B cell (primary cell): ENCODE results near the gene STK38L. TPM values are rescaled to one million over a fixed set of nuclear protein-coding genes. Genes with fewer than 3 reads are reported as not detected.

Experiments
- ATAC-seq: fragments of 200-7000 bp; cut with Tn5 transposase; one replicate; pipeline ENCODE4 v1.10.0; 2021; ENCODE audit warnings: low read depth, mild to moderate bottlenecking, moderate number of reproducible peaks, moderate library complexity
- CTCF ChIA-PET: fragments of 350-600 bp; sonication (Branson Sonifier 250); formaldehyde crosslinking; loops from one replicate; lab custom pipeline; 2021; ENCODE audit warnings: antibody characterized with exemption, inconsistent platforms; lab: Charles Lee
- POLR2A ChIA-PET: fragments of 350-600 bp; sonication (Branson Sonifier 250); formaldehyde crosslinking; loops from one replicate; lab custom pipeline; 2021; ENCODE audit warnings: antibody characterized with exemption; lab: Charles Lee
- DNase-seq: peaks from one replicate; pipeline ENCODE4 v3.0.0; 2013
- H2AFZ ChIP-seq: 2 replicates; pipeline ENCODE4 v1.6.1; 2012; ENCODE audit warnings: mild to moderate bottlenecking, low read depth, low read length; ENCODE audit not compliant: insufficient read depth, poor library complexity, severe bottlenecking
- H3K27ac ChIP-seq, 2 donors: 1 replicate in 1 of 2; 2 replicates in 1 of 2; pipeline ENCODE4 v1.5.1; 2012 to 2013; ENCODE audit warnings: low read length in 2 of 2, mild to moderate bottlenecking in 2 of 2, moderate library complexity in 1 of 2
- H3K27me3 ChIP-seq, 4 experiments: fragments of 200-600 bp in 1 of 4; sonication (generic) in 1 of 4; replicated peaks in 1 of 4; 1 replicate in 2 of 4; 2 replicates in 2 of 4; pipeline versions ENCODE4 v1.6.1 to v1.7.0; 2013 to 2016; ENCODE audit warnings: low read length in 3 of 4, mild to moderate bottlenecking in 2 of 4, mixed read lengths in 1 of 4, moderate library complexity in 1 of 4; ENCODE audit not compliant: insufficient read depth in 4 of 4, control insufficient read depth in 3 of 4; ENCODE audit errors: control extremely low read depth in 1 of 4
- H3K36me3 ChIP-seq, 2 experiments: replicated peaks in 1 of 2; 1 replicate in 1 of 2; 2 replicates in 1 of 2; pipeline versions ENCODE4 v1.6.1 to v1.7.1; 2013; ENCODE audit warnings: low read length in 1 of 2; ENCODE audit not compliant: insufficient read depth in 2 of 2, control insufficient read depth in 1 of 2; ENCODE audit errors: control extremely low read depth in 1 of 2, extremely low read depth in 1 of 2
- H3K4me1 ChIP-seq, 2 donors: fragments of 200-600 bp in 1 of 2; sonication (generic) in 1 of 2; 1 replicate in 1 of 2; 2 replicates in 1 of 2; pipeline versions ENCODE4 v1.5.1 to v1.6.1; 2013 to 2017; ENCODE audit warnings: low read length in 2 of 2; ENCODE audit not compliant: control insufficient read depth in 2 of 2, insufficient read depth in 2 of 2
- H3K4me2 ChIP-seq: replicated peaks from 2 replicates; pipeline ENCODE3; 2012; ENCODE audit warnings: mild to moderate bottlenecking, low read depth, low read length; ENCODE audit not compliant: poor library complexity, severe bottlenecking
- H3K4me3 ChIP-seq, 5 experiments: fragments of 200-600 bp in 1 of 5; sonication (generic) in 1 of 5; 1 replicate in 3 of 5; 2 replicates in 2 of 5; pipeline versions ENCODE4 v1.5.1 to v1.7.0; 2011 to 2016; ENCODE audit warnings: low read length in 4 of 5, mild to moderate bottlenecking in 4 of 5, low read depth in 2 of 5, control low read depth in 1 of 5, moderate library complexity in 1 of 5; ENCODE audit not compliant: insufficient read depth in 1 of 5; ENCODE audit errors: control extremely low read depth in 1 of 5, extremely low read depth in 1 of 5
- H3K79me2 ChIP-seq: fragments of 200-600 bp; sonication (generic); one replicate; pipeline ENCODE4 v1.6.0; 2016; ENCODE audit warnings: low read length; ENCODE audit not compliant: control insufficient read depth, insufficient read depth
- H3K9ac ChIP-seq: fragments of 200-600 bp; sonication (generic); 2 replicates; pipeline ENCODE4 v1.6.1; 2017; ENCODE audit warnings: mild to moderate bottlenecking, low read length, moderate library complexity
- H3K9me3 ChIP-seq, 3 donors: one replicate each; pipeline versions ENCODE4 v1.6.1 to v1.7.1; 2013; ENCODE audit warnings: low read length in 2 of 3; ENCODE audit not compliant: control insufficient read depth in 2 of 3, insufficient read depth in 1 of 3; ENCODE audit errors: control extremely low read depth in 1 of 3
- H4K20me1 ChIP-seq: 2 replicates; pipeline ENCODE4 v1.6.0; 2012; ENCODE audit warnings: mild to moderate bottlenecking, low read length; ENCODE audit not compliant: insufficient read depth, control insufficient read depth, poor library complexity, severe bottlenecking
- H3K27ac Mint-ChIP-seq: one replicate; pipeline ENCODE4 v1.8.0; 2021; ENCODE audit warnings: mixed read lengths
- H3K27me3 Mint-ChIP-seq: one replicate; pipeline ENCODE4 v1.8.0; 2021; ENCODE audit warnings: mixed read lengths
- H3K4me1 Mint-ChIP-seq: one replicate; pipeline ENCODE4 v1.8.0; 2021; ENCODE audit warnings: mixed read lengths
- H3K4me3 Mint-ChIP-seq: one replicate; pipeline ENCODE4 v1.8.0; 2021; ENCODE audit warnings: mixed read lengths
- H3K9me3 Mint-ChIP-seq: one replicate; pipeline ENCODE4 v1.8.0; 2022; ENCODE audit warnings: mixed read lengths; ENCODE audit not compliant: insufficient read depth
- CTCF ChIP-seq: fragments of 200-600 bp; IDR thresholded peaks from one replicate; pipeline ENCODE4 v1.8.0; 2022; ENCODE audit warnings: antibody characterized with exemption, mild to moderate bottlenecking
- EZH2 ChIP-seq: IDR thresholded peaks from 2 replicates; pipeline ENCODE4 v1.6.1; 2012; ENCODE audit warnings: borderline replicate concordance, low read depth, mild to moderate bottlenecking, moderate library complexity, low read length; ENCODE audit not compliant: insufficient read depth, poor library complexity, severe bottlenecking
- WGBS: methylation state at CpG from one replicate; pipeline ENCODE4 v1.1.5; 2013; ENCODE audit warnings: missing lambda C conversion rate; ENCODE audit not compliant: insufficient coverage; 5-methylcytosine and 5-hydroxymethylcytosine counted together
- intact Hi-C: fragments of 100-400 bp; cut with micrococcal nuclease; formaldehyde crosslinking; loops from one replicate; pipeline ENCODE4 v1.10.0; 2022
- polyA plus RNA-seq: library from polyadenylated mRNA; depleted of rRNA; stranded (reverse); fragments of >200 nt; gene quantifications from 2 replicates; pipeline ENCODE4 v1.2.3, GENCODE V29; 2012
- total RNA-seq, 2 donors: library from RNA; stranded (reverse); fragments of 120-200 nt in 1 of 2; gene quantifications; 1 replicate in 1 of 2; 2 replicates in 1 of 2; pipeline versions ENCODE4 v1.2.3 to v1.2.4, GENCODE V29; 2013 to 2022

The STK38L gene
- total and polyA plus RNA-seq, 2 donors (not counting 1 experiment from before 2014, with no cell fraction given), result 5.5 to 21.2 TPM

- ATAC-seq (no peak), DNase-seq (no peak)
- no peaks in the 10 kb centered on the region for H3K9me3 ChIP-seq
- no peaks in the 10 kb centered on the region for H3K27me3 Mint-ChIP-seq
- intact Hi-C loops, result no loop called here
- H3K36me3 ChIP-seq, result peaks cover 0 to 2% of the 10 kb centered on the region in 2 experiments
- POLR2A ChIA-PET, result no interaction called here
- H3K4me1 Mint-ChIP-seq, result peaks cover 17% of the 10 kb centered on the region
- no peaks in the 10 kb centered on the region for H3K9me3 Mint-ChIP-seq
- H3K79me2 ChIP-seq, result peaks cover 14% of the 10 kb centered on the region
- no peak overlapping the region for H3K27ac ChIP-seq
- CTCF ChIA-PET, result interaction anchor here (1.1 kb wide), 1 partner anchor 11 kb away, joined by 3 read pairs; no protein-coding TSS in a partner anchor
- H3K4me2 ChIP-seq, result no peak overlapping the region
- no peaks in the 10 kb centered on the region for H4K20me1 ChIP-seq
- no peak overlapping the region for H2AFZ ChIP-seq
- H3K4me3 Mint-ChIP-seq, result no peak overlapping the region
- H3K4me3 ChIP-seq, result no peak overlapping the region
- 100% methylated on average over 1 of the region's 2 CpGs for WGBS
- no peak overlapping the region for H3K9ac ChIP-seq
- TF ChIP-seq EZH2, result no peak
- no peak for TF ChIP-seq CTCF
- H3K27me3 ChIP-seq, result no peaks in the 10 kb centered on the region
- peaks cover 3 to 9% of the 10 kb centered on the region in 2 donors for H3K4me1 ChIP-seq
- no peak overlapping the region for H3K27ac Mint-ChIP-seq
Observed at GRCh38 chr12:27292718-27293117, 48.6 kb downstream of the STK38L start.

DNA sequence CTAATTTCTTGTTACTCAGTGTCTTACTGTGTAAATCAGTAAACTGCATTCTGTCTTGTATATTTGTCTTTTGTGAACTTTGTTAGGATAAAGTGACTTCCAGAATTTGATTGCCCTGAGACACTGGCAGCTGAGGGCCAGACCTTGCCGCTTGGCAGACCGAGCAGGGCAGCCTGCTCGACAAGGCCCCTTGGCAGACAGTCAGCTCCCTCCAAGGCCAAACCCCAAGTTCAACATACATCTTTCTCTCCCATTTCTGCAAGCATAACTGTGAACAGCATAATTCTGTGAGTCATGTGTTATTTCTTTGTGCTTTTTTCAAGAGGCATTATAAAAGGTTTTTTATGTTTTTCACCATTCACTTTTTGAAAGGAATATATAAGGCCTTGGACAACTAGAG lies 49.4 kb downstream of the STK38L start:
- Histone ChIP-seq H4K20me1 (no peaks in the 10 kb centered on the region), H3K9ac (no peak overlapping the region), H2AFZ (no peak overlapping the region), H3K79me2 (peaks cover 14% of the 10 kb centered on the region), H3K27me3 (no peaks in the 10 kb centered on the region), H3K36me3 (peaks cover 0 to 6% of the 10 kb centered on the region in 2 experiments), H3K4me1 (peaks cover 3 to 9% of the 10 kb centered on the region in 2 donors), H3K27ac (no peak overlapping the region), H3K4me2 (no peak overlapping the region), H3K4me3 (no peak overlapping the region), H3K9me3 (no peaks in the 10 kb centered on the region)
- CTCF ChIA-PET, result interaction anchor here (1.1 kb wide), 1 partner anchor 11 kb away, joined by 3 read pairs; no protein-coding TSS in a partner anchor
- peaks cover 17% of the 10 kb centered on the region for H3K4me1 Mint-ChIP-seq
- no peak overlapping the region for H3K4me3 Mint-ChIP-seq
- no peak for ATAC-seq
- intact Hi-C loops, result no loop called here
- POLR2A ChIA-PET, result no interaction called here
- H3K9me3 Mint-ChIP-seq, result no peaks in the 10 kb centered on the region
- DNase-seq, result no peak
- TF ChIP-seq EZH2, result no peak
- no peak for TF ChIP-seq CTCF
- H3K27me3 Mint-ChIP-seq, result no peaks in the 10 kb centered on the region
- no CpG with 5 or more reads among the region's 3 CpGs for WGBS
- H3K27ac Mint-ChIP-seq, result no peak overlapping the region
